Left ventricle myocardium inferior (tissue), 1 donor: ENCODE results near the gene BTRC. TPM values are rescaled to one million over a fixed set of nuclear protein-coding genes. Genes with fewer than 3 reads are reported as not detected.
"Not testable (repeated sequence)": the region's sequence is repeated elsewhere in the genome, so short reads cannot be mapped to it uniquely, and the experiment has no call there.

Source experiments
- DNase-seq: peaks from one replicate; pipeline ENCODE4 v3.0.0-alpha.2; 2020
- H3K27ac ChIP-seq: fragments of 200-600 bp; replicated peaks from 2 replicates; pipeline ENCODE4 v1.8.0; 2021
- H3K27me3 ChIP-seq: fragments of 200-600 bp; 2 replicates; pipeline ENCODE4 v1.8.0; 2021; ENCODE audit warnings: low read depth
- H3K36me3 ChIP-seq: fragments of 200-600 bp; 2 replicates; pipeline ENCODE4 v1.8.0; 2021
- H3K4me1 ChIP-seq: fragments of 200-600 bp; 2 replicates; pipeline ENCODE4 v1.8.0; 2021
- H3K4me3 ChIP-seq: fragments of 200-600 bp; 2 replicates; pipeline ENCODE4 v1.8.0; 2021; ENCODE audit warnings: mild to moderate bottlenecking, moderate library complexity
- H3K9me3 ChIP-seq: fragments of 200-600 bp; replicated peaks from 2 replicates; pipeline ENCODE4 v1.8.0; 2021
- intact Hi-C: fragments of 100-400 bp; cut with micrococcal nuclease; formaldehyde crosslinking; loops from one replicate; pipeline ENCODE4 v1.11.0; 2022
- total RNA-seq: library from RNA; stranded (reverse); fragmentation: NEBNext Ultra II Directional; extraction: Animal tissue kit (Norgen Biotek cat#: 25700); gene quantifications from one replicate; pipeline ENCODE4 v1.2.1, GENCODE V29; 2021
- TF ChIP-seq, protein P1 (sequence below): fragments of 200-600 bp; IDR thresholded peaks from 2 replicates; pipeline ENCODE4 v1.8.0; 2021; ENCODE audit warnings: antibody characterized with exemption, mild to moderate bottlenecking, borderline replicate concordance
- donor health status: DM: no; HTN: yes; CAD: no; lungs with severe emphysema.

BTRC gene
- total RNA-seq, 1 donor from 2014 or later, result 34.8 TPM

DNA sequence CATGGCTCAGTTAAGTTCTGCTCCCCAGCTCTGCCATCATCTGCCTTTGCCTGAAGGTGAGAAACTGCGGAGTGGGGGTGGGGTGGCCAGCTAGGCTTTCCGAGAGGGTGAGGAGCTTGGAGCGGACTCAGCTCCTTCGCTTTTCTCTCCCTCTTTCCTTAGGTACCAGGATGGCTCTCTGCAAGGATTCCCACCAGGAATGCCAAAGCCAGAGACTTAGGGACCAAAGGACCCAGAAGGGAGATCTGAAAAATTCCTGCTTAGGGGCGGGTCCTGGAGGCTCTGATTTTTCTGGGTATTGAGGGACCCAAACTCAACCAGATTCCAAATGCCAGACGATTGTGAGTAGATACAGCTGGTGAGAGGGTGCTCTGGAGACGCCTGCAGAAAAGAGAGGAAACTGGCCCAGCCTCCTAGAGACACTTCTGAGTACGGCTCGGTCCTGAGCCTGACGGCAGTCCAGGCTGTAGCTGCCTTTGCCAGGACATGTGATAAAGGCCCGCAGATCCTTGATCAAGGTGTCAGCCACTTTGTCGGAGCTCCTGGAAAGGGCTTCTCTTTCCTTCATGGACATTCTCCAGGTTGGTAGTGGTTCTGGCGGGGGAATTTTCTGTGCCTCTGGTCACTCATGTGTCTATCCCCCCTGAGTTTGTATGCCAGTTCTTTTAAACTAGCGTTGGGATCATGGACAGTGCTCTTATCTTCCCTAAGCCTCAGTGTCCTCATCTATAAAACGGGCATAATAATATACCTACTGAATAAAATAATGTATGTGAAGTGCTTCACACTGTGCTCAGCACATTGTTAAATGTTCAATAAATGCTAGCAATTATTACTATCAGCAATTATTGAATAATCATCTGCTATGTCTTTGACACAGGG, 42.5 kb upstream of the BTRC start:
- Histone ChIP-seq H3K36me3 (no peaks in the 10 kb centered on the region), H3K4me3 (peak overlapping the region; percentile 62), H3K27ac (peak overlapping the region; percentile 28), H3K4me1 (peaks cover 14% of the 10 kb centered on the region), H3K9me3 (no peaks in the 10 kb centered on the region), H3K27me3 (peaks cover 89% of the 10 kb centered on the region)
- DNase-seq, result peak; percentile 24
- intact Hi-C loops, result no loop called here
- TF ChIP-seq, protein P1, sequence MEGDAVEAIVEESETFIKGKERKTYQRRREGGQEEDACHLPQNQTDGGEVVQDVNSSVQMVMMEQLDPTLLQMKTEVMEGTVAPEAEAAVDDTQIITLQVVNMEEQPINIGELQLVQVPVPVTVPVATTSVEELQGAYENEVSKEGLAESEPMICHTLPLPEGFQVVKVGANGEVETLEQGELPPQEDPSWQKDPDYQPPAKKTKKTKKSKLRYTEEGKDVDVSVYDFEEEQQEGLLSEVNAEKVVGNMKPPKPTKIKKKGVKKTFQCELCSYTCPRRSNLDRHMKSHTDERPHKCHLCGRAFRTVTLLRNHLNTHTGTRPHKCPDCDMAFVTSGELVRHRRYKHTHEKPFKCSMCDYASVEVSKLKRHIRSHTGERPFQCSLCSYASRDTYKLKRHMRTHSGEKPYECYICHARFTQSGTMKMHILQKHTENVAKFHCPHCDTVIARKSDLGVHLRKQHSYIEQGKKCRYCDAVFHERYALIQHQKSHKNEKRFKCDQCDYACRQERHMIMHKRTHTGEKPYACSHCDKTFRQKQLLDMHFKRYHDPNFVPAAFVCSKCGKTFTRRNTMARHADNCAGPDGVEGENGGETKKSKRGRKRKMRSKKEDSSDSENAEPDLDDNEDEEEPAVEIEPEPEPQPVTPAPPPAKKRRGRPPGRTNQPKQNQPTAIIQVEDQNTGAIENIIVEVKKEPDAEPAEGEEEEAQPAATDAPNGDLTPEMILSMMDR, result no peak

DNA sequence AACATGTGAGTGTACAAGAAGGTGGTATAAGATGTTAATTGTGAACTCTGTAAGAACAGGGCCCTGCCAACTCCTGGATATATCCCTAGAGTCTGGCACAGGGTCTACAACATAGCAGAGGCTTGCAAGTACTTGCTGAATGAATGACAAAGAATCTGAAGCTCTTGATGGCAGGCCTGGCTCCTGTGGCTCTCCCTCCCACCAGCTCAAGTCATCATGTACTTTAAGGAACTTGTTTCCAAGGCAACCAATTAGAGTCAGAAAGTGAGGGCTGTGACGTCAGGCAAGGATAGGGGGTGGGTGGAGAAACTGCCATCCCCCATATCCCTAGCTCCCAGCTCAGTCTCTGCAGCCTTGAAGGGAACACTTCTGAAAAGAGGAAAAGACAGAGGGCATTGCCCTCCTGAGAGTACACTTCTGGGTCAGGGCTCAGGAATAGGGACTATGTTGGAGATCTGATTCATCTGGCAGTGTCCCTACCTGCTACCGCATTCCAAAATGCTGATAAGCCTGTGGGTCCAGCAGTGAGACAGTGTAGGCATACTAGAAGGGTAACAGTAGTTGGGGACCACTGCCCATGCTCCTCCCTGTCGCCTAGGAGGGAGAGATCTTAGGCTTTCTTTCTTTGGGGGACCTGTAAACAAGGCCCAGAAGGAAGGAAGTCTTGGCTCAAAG, 34.6 kb upstream of the BTRC start:
- no peaks in the 10 kb centered on the region for H3K36me3 ChIP-seq
- no peak overlapping the region for H3K4me3 ChIP-seq
- peaks cover 40% of the 10 kb centered on the region for H3K27me3 ChIP-seq
- TF ChIP-seq, protein P1, result no peak
- H3K4me1 ChIP-seq, result no peaks in the 10 kb centered on the region
- no peak overlapping the region for H3K27ac ChIP-seq
- no peak for DNase-seq
- no peaks in the 10 kb centered on the region for H3K9me3 ChIP-seq
- intact Hi-C loops, result no loop called here

DNA sequence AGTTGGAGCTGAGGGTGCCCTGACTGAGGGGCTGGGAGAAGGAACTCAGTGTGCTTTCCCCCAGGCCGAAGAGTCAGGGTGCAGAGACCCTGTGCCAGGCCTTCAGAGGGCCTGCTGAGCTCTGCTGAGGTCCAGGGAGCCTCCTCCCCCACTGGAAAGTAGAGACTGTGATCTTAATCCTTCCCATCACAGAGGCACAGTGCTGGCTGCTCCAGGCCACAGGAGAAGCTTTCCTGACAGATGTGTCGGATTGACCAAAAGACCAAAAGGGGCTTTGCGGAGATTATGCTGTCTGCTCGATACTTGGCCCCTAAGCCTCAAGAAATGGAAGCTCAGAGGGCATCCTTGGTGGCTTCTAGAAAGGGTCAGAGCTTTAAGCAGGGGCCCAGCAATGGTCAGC, 32.9 kb upstream of the BTRC start:
- no peak overlapping the region for H3K27ac ChIP-seq
- no peak for DNase-seq
- TF ChIP-seq, protein P1, result no peak
- H3K9me3 ChIP-seq, result no peaks in the 10 kb centered on the region
- H3K4me3 ChIP-seq, result no peak overlapping the region
- H3K27me3 ChIP-seq, result peaks cover 29% of the 10 kb centered on the region
- no peaks in the 10 kb centered on the region for H3K36me3 ChIP-seq
- H3K4me1 ChIP-seq, result no peaks in the 10 kb centered on the region
- intact Hi-C loops, result no loop called here

DNA sequence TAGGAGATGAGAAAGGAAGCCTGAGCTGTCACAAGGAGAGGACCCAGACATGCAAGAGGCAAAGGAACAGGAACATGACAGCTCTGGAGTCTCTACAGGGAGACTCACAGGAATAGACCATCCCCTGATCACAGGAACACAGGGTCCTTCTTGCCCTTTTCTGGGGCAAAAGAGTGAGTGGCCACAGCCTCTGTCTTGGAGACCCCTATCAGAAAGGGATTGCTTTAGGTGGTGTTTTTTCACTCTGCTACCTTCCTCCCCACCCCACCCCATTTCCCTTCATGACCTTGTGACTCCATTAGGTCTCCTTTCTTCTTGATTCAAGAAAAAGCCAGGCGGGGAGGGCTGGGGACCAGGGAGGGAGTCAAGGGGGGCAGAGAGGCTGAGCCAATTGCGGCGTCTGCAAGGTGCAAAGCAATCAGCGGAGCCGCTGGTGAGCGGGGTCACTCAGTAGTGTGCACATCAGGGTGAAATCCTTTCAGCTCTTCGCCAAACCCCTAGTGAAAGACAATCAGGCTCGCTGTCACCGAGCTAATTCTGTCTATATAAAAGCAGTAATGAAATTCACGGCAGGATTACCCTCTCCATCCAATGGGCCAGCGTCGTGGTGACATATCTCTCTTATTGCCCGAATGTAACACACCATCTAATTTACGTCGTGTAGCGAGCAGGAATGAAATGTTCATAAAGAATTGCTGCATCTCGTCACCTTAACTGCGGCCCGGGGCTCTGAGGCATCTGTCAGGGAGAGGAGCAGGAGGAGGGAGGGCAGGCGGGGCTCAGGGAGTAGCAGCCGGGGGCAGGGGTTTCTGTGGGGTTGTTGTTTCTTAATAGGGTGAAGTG, 31.5 kb upstream of the BTRC start:
- intact Hi-C loops, result no loop called here
- Histone ChIP-seq H3K36me3 (no peaks in the 10 kb centered on the region), H3K4me3 (no peak overlapping the region), H3K9me3 (no peaks in the 10 kb centered on the region), H3K27me3 (peaks cover 33% of the 10 kb centered on the region), H3K4me1 (no peaks in the 10 kb centered on the region), H3K27ac (no peak overlapping the region)
- DNase-seq, result no peak
- TF ChIP-seq, protein P1, result no peak

DNA sequence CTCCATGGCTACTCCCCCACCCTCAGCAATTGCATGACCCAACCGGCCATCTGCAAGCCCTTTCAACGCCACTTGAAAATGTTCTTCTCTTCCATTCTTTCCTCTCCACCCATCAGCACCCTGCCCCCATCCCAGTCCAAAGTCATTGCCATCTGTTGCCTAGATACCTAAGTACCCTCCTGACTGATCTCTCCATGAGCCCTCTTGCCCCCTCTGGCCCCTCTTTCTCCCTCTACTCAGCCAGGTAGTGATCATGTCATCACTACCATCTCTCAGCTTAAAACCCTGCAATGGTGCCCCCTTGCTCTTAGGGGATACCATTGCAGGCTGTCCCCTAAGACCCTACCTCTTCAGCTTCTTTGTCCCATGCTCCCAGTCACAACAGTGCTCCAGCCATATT, 30.5 kb upstream of the BTRC start:
- Histone ChIP-seq H3K36me3 (no peaks in the 10 kb centered on the region), H3K9me3 (no peaks in the 10 kb centered on the region), H3K4me3 (no peak overlapping the region), H3K27ac (no peak overlapping the region), H3K4me1 (no peaks in the 10 kb centered on the region), H3K27me3 (peaks cover 34% of the 10 kb centered on the region)
- TF ChIP-seq, protein P1, result no peak
- no peak for DNase-seq
- intact Hi-C loops, result no loop called here

DNA sequence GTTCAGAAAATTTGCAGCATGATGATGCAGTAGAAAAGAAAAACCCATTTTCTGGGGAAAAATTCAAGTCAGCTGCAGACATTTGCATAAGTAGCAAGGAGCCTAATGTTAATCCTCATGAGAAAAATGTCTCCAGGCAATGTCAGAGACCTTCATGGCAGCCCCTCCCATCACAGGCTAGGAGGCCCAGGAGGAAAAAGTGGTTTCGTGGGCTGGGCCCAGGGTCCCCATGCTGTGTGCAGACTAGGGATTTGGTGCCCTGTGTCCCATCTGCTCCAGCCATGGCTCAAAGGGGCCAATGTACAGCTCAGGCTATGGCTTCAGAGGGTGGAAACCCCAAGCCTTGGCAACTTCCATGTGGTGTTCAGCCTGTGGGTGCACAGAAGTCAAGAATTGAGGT, 26.5 kb upstream of the BTRC start:
- H3K9me3 ChIP-seq, H3K36me3 ChIP-seq, DNase-seq, intact Hi-C loops, H3K4me1 ChIP-seq, H3K27ac ChIP-seq, H3K4me3 ChIP-seq: not testable (repeated sequence)
- H3K27me3 ChIP-seq, result peaks cover 27% of the 10 kb centered on the region
